A549 (cell line): ENCODE results near the gene DNAH5. TPM values are rescaled to one million over a fixed set of nuclear protein-coding genes. Genes with fewer than 3 reads are reported as not detected.

Experiments
- ATAC-seq, 2 experiments: fragments of 200-7000 bp in 1 of 2; fragments of >200 bp in 1 of 2; cut with Nextera tagmentation in 1 of 2; cut with Tn5 transposase in 1 of 2; 3 replicates each; pipeline versions ENCODE4 v1.8.0 to v1.9.1; 2018 to 2020; ENCODE audit warnings: mild to moderate bottlenecking in 1 of 2, moderate library complexity in 1 of 2
- CTCF ChIA-PET: fragments of 300-600 bp; sonication (Branson Sonifier 250); formaldehyde crosslinking; extraction: SDS; loops from one replicate; lab custom pipeline; 2021; ENCODE audit warnings: antibody characterized with exemption, inconsistent platforms; lab: Yijun Ruan, JAX
- POLR2A ChIA-PET: fragments of 350-600 bp; formaldehyde crosslinking; extraction: SDS; loops from one replicate; lab custom pipeline; 2021; ENCODE audit warnings: antibody characterized with exemption, inconsistent platforms; lab: Yijun Ruan, JAX
- DNase-seq, 2 experiments: peaks; one replicate each; pipeline versions ENCODE4 v3.0.0 to v3.0.0-alpha.2; 2011 to 2016; ENCODE audit warnings: low read depth in 1 of 2, low spot score in 1 of 2
- FAIRE-seq: peaks from 2 replicates; lab custom pipeline; 2011; peaks lifted over from hg19 to GRCh38; lab: Jason Lieb, UNC
- H3K27ac ChIP-seq, 2 experiments: fragments of >200 bp; sonication (Bioruptor Twin); formaldehyde crosslinking; 3 replicates each; pipeline ENCODE4 v1.5.1; 2016 to 2017
- H3K4me1 ChIP-seq: fragments of >200 bp; sonication (Bioruptor Twin); formaldehyde crosslinking; 3 replicates; pipeline ENCODE4 v1.6.1; 2016
- H3K4me2 ChIP-seq: fragments of >200 bp; sonication (Bioruptor Twin); formaldehyde crosslinking; 3 replicates; pipeline ENCODE4 v1.6.1; 2016
- H3K4me3 ChIP-seq: fragments of >200 bp; sonication (Bioruptor Twin); formaldehyde crosslinking; 3 replicates; pipeline ENCODE4 v1.5.1; 2016
- H3K9me3 ChIP-seq: fragments of >200 bp; sonication (Bioruptor Twin); formaldehyde crosslinking; 3 replicates; pipeline ENCODE4 v1.6.1; 2016
- BHLHE40 ChIP-seq: IDR thresholded peaks from 2 replicates; pipeline ENCODE4 v1.6.1; 2012; ENCODE audit warnings: low read depth, low read length, inconsistent platforms
- CBX8 ChIP-seq: fragments of 200-600 bp; sonication (generic); IDR thresholded peaks from 2 replicates; pipeline ENCODE4 v1.6.1; 2016
- CHD2 ChIP-seq: fragments of 150-350 bp; IDR thresholded peaks from 2 replicates; pipeline ENCODE4 v1.6.1; 2014; ENCODE audit warnings: low read length; ENCODE audit not compliant: partially characterized antibody
- CHD4 ChIP-seq: fragments of 200-600 bp; sonication (generic); IDR thresholded peaks from 2 replicates; pipeline ENCODE4 v1.6.1; 2016; ENCODE audit warnings: antibody characterized with exemption, mild to moderate bottlenecking, borderline replicate concordance
- EHF ChIP-seq: fragments of 250-450 bp; sonication (Bioruptor Pico); IDR thresholded peaks from 2 replicates; pipeline ENCODE4 v1.5.0; 2020; ENCODE audit warnings: mild to moderate bottlenecking
- ESRRA ChIP-seq: fragments of 150-350 bp; IDR thresholded peaks from 2 replicates; pipeline ENCODE4 v1.6.1; 2014; ENCODE audit warnings: mild to moderate bottlenecking, low read length, borderline replicate concordance
- FOSB ChIP-seq: fragments of 250-450 bp; sonication (Bioruptor Pico); IDR thresholded peaks from 2 replicates; pipeline ENCODE4 v1.5.0; 2020; ENCODE audit warnings: mild to moderate bottlenecking, moderate library complexity
- FOSL2 ChIP-seq, 2 experiments: fragments of 450-650 bp in 1 of 2; fragments of >200 bp in 1 of 2; sonication (Bioruptor Twin) in 1 of 2; formaldehyde crosslinking; IDR thresholded peaks; 2 replicates each; pipeline versions ENCODE4 v1.5.0 to v1.6.1; 2016 to 2020; ENCODE audit warnings: mild to moderate bottlenecking in 1 of 2, moderate library complexity in 1 of 2
- GATA3 ChIP-seq: IDR thresholded peaks from 2 replicates; pipeline ENCODE4 v1.6.1; 2012; ENCODE audit warnings: borderline replicate concordance
- HOXB13 ChIP-seq: fragments of 250-450 bp; sonication (Bioruptor Pico); IDR thresholded peaks from 2 replicates; pipeline ENCODE4 v1.5.0; 2020; ENCODE audit warnings: low read depth, mild to moderate bottlenecking, moderate library complexity
- HOXB5 ChIP-seq: fragments of 250-450 bp; sonication (Bioruptor Pico); IDR thresholded peaks from 2 replicates; pipeline ENCODE4 v1.5.0; 2020; ENCODE audit warnings: mild to moderate bottlenecking, moderate library complexity
- KDM1A ChIP-seq: fragments of 200-600 bp; sonication (generic); IDR thresholded peaks from 2 replicates; pipeline ENCODE4 v1.6.1; 2016; ENCODE audit warnings: low read depth, mild to moderate bottlenecking
- MAFK ChIP-seq: fragments of 450-650 bp; IDR thresholded peaks from 2 replicates; pipeline ENCODE4 v1.6.1; 2014; ENCODE audit not compliant: partially characterized antibody
- MAZ ChIP-seq: fragments of 150-350 bp; IDR thresholded peaks from 2 replicates; pipeline ENCODE4 v1.6.1; 2014; ENCODE audit warnings: antibody characterized with exemption, low read depth, low read length, borderline replicate concordance
- MYC ChIP-seq: IDR thresholded peaks from 2 replicates; pipeline ENCODE4 v1.6.1; 2012; ENCODE audit warnings: mild to moderate bottlenecking, inconsistent platforms, low read length, improper control_type of control experiment, borderline replicate concordance
- NFE2L2 ChIP-seq: fragments of 150-350 bp; conservative IDR thresholded peaks from 2 replicates; pipeline ENCODE4 v1.6.1; 2014; ENCODE audit warnings: low read length
- NR3C1 ChIP-seq: fragments of >200 bp; sonication (Bioruptor Twin); formaldehyde crosslinking; IDR thresholded peaks from 3 replicates; pipeline ENCODE4 v1.6.1; 2017
- POLR2AphosphoS2 ChIP-seq: conservative IDR thresholded peaks from 2 replicates; pipeline ENCODE4 v1.6.1; 2012; ENCODE audit warnings: low read length, improper control_type of control experiment, inconsistent platforms
- RARB ChIP-seq: fragments of 250-450 bp; sonication (Bioruptor Pico); IDR thresholded peaks from 2 replicates; pipeline ENCODE4 v1.8.0; 2021; ENCODE audit warnings: mild to moderate bottlenecking, moderate library complexity
- RFX5 ChIP-seq: fragments of 450-650 bp; IDR thresholded peaks from 2 replicates; pipeline ENCODE4 v1.7.1; 2014; ENCODE audit warnings: antibody characterized with exemption, mild to moderate bottlenecking, moderate library complexity
- RNF2 ChIP-seq: fragments of 200-600 bp; sonication (generic); IDR thresholded peaks from 2 replicates; pipeline ENCODE4 v1.6.1; 2016; ENCODE audit warnings: low read depth, mild to moderate bottlenecking, antibody characterized with exemption, moderate library complexity, borderline replicate concordance
- SREBF2 ChIP-seq: fragments of 450-650 bp; IDR thresholded peaks from 2 replicates; pipeline ENCODE4 v1.6.1; 2014; ENCODE audit warnings: mild to moderate bottlenecking, moderate library complexity
- ZC3H11A ChIP-seq: fragments of 450-650 bp; IDR thresholded peaks from 2 replicates; pipeline ENCODE4 v1.6.1; 2014; ENCODE audit warnings: antibody characterized with exemption, mild to moderate bottlenecking
- ZNF302 ChIP-seq: fragments of 250-450 bp; sonication (Bioruptor Pico); IDR thresholded peaks from 2 replicates; pipeline ENCODE4 v1.9.0; 2021; ENCODE audit warnings: inconsistent platforms, mild to moderate bottlenecking, moderate library complexity
- ZSCAN20 ChIP-seq: fragments of 250-450 bp; sonication (Bioruptor Pico); IDR thresholded peaks from 2 replicates; pipeline ENCODE4 v1.8.0; 2022; ENCODE audit warnings: mild to moderate bottlenecking, moderate library complexity
- WGBS: methylation state at CpG from one replicate; pipeline ENCODE4 v1.1.6; 2017; ENCODE audit errors: missing lambda C conversion rate; 5-methylcytosine and 5-hydroxymethylcytosine counted together
- polyA plus RNA-seq, 4 experiments: library from polyadenylated mRNA; depleted of rRNA in 3 of 4; stranded (reverse); fragments of >200 nt; fragmentation: RNase III in 1 of 4; extraction: RNeasy Plus Mini Kit Qiagen cat#74134 plus additional on column Dnase treatment in 1 of 4; gene quantifications; 2 replicates in 3 of 4; 3 replicates in 1 of 4; pipeline ENCODE4 v1.2.3, GENCODE V29; 2011 to 2017
- TF ChIP-seq, protein P1 (sequence below): fragments of >200 bp; sonication (Bioruptor Twin); formaldehyde crosslinking; IDR thresholded peaks from 3 replicates; pipeline ENCODE4 v1.5.1; 2016
- TF ChIP-seq, protein P2 (sequence below): IDR thresholded peaks from 2 replicates; pipeline ENCODE4 v1.6.1; 2012
- TF ChIP-seq, protein P3 (sequence below): fragments of 250-450 bp; sonication (Bioruptor Pico); IDR thresholded peaks from 2 replicates; pipeline ENCODE4 v1.5.0; 2021; ENCODE audit warnings: mild to moderate bottlenecking, moderate library complexity, borderline replicate concordance

DNAH5 gene
- polyA plus RNA-seq, 2 of the 4 experiments (the other 2 are of a cell fraction) = 0.15 to 1.0 TPM

DNA sequence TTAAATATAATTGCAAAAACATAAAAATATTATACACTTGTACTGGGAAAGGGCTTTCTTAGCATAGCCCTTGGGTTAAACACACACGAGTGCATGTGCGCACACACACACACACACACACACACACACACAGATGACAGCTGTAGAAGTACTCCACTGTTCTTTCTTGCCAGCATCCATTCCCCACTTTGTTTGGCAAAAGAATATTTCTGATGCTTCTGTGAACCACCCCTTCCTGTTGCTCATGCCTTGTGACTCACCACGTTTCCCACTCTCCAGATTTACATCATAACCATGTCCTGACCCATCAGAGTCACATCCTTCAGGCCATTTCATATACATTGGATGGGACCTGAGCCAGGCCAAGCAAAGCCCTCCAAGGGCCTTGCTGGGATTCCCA, 280.1 kb downstream of the DNAH5 start (continued):
- no peak for TF ChIP-seq FOSL2 (IDR thresholded peaks at IDR 0.05)
- no peak for TF ChIP-seq FOSL2 (CRISPR knock-in tag; IDR thresholded peaks at IDR 0.05)
- TF ChIP-seq RNF2 = no peak
- no peak for TF ChIP-seq SREBF2
- no peak for TF ChIP-seq BHLHE40
- TF ChIP-seq RARB (CRISPR knock-in tag) = no peak
- TF ChIP-seq, protein P1, sequence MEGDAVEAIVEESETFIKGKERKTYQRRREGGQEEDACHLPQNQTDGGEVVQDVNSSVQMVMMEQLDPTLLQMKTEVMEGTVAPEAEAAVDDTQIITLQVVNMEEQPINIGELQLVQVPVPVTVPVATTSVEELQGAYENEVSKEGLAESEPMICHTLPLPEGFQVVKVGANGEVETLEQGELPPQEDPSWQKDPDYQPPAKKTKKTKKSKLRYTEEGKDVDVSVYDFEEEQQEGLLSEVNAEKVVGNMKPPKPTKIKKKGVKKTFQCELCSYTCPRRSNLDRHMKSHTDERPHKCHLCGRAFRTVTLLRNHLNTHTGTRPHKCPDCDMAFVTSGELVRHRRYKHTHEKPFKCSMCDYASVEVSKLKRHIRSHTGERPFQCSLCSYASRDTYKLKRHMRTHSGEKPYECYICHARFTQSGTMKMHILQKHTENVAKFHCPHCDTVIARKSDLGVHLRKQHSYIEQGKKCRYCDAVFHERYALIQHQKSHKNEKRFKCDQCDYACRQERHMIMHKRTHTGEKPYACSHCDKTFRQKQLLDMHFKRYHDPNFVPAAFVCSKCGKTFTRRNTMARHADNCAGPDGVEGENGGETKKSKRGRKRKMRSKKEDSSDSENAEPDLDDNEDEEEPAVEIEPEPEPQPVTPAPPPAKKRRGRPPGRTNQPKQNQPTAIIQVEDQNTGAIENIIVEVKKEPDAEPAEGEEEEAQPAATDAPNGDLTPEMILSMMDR = no peak
- no peak for TF ChIP-seq ZC3H11A
- TF ChIP-seq RFX5 = no peak

DNA sequence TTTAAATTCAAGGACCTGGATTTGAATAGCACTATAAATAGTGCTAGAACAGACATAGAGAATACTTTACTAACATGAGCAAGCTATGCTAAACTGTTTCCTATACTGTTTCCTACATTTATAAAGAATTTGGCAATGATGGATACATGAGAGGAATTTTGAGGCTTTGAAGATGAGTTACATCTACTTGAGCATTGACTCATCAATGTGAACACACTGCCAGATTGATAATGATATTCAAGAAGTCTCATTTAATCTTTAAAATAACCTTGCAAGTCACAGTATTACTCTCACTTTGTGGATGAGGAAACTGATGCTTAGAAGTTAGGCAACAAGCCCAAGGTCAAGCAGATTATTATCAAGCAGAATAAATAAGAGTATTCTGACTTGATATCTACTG, 281.9 kb downstream of the DNAH5 start:
- Histone ChIP-seq H3K4me2 (no peak overlapping the region), H3K27ac (no peak overlapping the region), H3K4me1 (no peaks in the 10 kb centered on the region), H3K4me3 (no peak overlapping the region), H3K9me3 (no peaks in the 10 kb centered on the region)
- ATAC-seq = no peak
- DNase-seq = no peak
- CTCF ChIA-PET = interaction anchor here (1.0 kb wide), 1 partner anchor 184 kb away, joined by 3 read pairs; no protein-coding TSS in a partner anchor
- POLR2A ChIA-PET = no interaction called here
- no peak for FAIRE-seq
- TF ChIP-seq EHF (CRISPR knock-in tag) = no peak
- no peak for TF ChIP-seq MYC
- TF ChIP-seq MAFK = no peak
- TF ChIP-seq HOXB13 = no peak
- TF ChIP-seq, protein P2, sequence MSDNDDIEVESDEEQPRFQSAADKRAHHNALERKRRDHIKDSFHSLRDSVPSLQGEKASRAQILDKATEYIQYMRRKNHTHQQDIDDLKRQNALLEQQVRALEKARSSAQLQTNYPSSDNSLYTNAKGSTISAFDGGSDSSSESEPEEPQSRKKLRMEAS = no peak
- TF ChIP-seq, all 56 proteins: peak for 0

DNA sequence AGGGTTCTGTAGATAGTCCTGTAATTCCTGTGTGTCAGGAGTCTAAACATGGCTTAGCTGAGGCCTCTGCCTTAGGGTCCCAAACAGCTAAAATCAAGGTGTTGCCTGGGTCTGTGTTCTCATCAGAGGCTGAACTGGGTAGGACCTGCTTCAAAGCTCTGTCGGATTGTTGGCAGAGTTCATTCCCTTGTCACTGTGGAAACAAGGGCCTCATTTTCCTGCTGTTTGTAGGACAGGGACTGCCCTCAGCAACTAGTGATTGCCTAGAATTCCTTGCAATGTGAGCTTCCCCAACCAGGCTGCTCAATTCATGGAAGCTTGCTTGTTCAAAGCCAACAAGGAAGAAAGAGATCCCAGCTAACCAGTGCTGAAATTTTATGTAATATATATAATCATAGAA, 283.2 kb downstream of the DNAH5 start:
- ATAC-seq (no peak), DNase-seq (no peak), FAIRE-seq (no peak)
- CTCF ChIA-PET = interaction anchor here (0.6 to 1.5 kb wide), 2 partner anchors 12 to 635 kb away, joined by 3 to 4 read pairs; no protein-coding TSS in a partner anchor
- no peak overlapping the region for H3K4me3 ChIP-seq
- TF ChIP-seq ESRRA = no peak
- TF ChIP-seq, protein P1 = no peak
- TF ChIP-seq CHD2 = no peak
- TF ChIP-seq, protein P3, sequence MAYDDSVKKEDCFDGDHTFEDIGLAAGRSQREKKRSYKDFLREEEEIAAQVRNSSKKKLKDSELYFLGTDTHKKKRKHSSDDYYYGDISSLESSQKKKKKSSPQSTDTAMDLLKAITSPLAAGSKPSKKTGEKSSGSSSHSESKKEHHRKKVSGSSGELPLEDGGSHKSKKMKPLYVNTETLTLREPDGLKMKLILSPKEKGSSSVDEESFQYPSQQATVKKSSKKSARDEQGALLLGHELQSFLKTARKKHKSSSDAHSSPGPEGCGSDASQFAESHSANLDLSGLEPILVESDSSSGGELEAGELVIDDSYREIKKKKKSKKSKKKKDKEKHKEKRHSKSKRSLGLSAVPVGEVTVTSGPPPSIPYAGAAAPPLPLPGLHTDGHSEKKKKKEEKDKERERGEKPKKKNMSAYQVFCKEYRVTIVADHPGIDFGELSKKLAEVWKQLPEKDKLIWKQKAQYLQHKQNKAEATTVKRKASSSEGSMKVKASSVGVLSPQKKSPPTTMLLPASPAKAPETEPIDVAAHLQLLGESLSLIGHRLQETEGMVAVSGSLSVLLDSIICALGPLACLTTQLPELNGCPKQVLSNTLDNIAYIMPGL (CRISPR knock-in tag) = no peak
- no peak for TF ChIP-seq CHD4
- TF ChIP-seq FOSB (CRISPR knock-in tag) = no peak
- TF ChIP-seq NFE2L2 = no peak
- no peak for TF ChIP-seq MAZ
- no peak for TF ChIP-seq ZNF302
- no peak for TF ChIP-seq ZSCAN20
- TF ChIP-seq POLR2AphosphoS2 = no peak
- TF ChIP-seq KDM1A = no peak
- no peak for TF ChIP-seq GATA3
- TF ChIP-seq NR3C1 = no peak
- TF ChIP-seq HOXB13 = no peak
- no peak for TF ChIP-seq CBX8
- TF ChIP-seq HOXB5 (CRISPR knock-in tag) = no peak
- TF ChIP-seq, protein P2 = no peak
- no peaks in the 10 kb centered on the region for H3K4me1 ChIP-seq
- H3K4me2 ChIP-seq = no peak overlapping the region
- no peak overlapping the region for H3K27ac ChIP-seq
- 58% methylated on average over 1 of the region's 1 CpG for WGBS
- POLR2A ChIA-PET = no interaction called here
- no peaks in the 10 kb centered on the region for H3K9me3 ChIP-seq
